Measurements from ENCODE around the gene JAKMIP1.

The JAKMIP1 gene

GRCh38 chr4:6242271-6243029, 42.1 kb upstream of the JAKMIP1 start:
- H3K4me3 ChIP-seq (ENCODE audit: low read depth, low read length), result no peak overlapping the region
- H3K9ac ChIP-seq, result no peak overlapping the region
- H3K36me3 ChIP-seq (ENCODE audit: control insufficient read depth, insufficient read depth, low read length), result no peaks in the 10 kb centered on the region
- no peaks in the 10 kb centered on the region for H3K79me2 ChIP-seq
- TF ChIP-seq, protein P1, sequence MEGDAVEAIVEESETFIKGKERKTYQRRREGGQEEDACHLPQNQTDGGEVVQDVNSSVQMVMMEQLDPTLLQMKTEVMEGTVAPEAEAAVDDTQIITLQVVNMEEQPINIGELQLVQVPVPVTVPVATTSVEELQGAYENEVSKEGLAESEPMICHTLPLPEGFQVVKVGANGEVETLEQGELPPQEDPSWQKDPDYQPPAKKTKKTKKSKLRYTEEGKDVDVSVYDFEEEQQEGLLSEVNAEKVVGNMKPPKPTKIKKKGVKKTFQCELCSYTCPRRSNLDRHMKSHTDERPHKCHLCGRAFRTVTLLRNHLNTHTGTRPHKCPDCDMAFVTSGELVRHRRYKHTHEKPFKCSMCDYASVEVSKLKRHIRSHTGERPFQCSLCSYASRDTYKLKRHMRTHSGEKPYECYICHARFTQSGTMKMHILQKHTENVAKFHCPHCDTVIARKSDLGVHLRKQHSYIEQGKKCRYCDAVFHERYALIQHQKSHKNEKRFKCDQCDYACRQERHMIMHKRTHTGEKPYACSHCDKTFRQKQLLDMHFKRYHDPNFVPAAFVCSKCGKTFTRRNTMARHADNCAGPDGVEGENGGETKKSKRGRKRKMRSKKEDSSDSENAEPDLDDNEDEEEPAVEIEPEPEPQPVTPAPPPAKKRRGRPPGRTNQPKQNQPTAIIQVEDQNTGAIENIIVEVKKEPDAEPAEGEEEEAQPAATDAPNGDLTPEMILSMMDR (IDR thresholded peaks at IDR 0.05), result no peak
- no peak overlapping the region for H3K27ac ChIP-seq
- no peak overlapping the region for H2AFZ ChIP-seq
- no peaks in the 10 kb centered on the region for H3K27me3 ChIP-seq (ENCODE audit: control insufficient read depth, insufficient read depth, low read length)
- no peak overlapping the region for H3K4me2 ChIP-seq (ENCODE audit: low read length)
- H3K4me1 ChIP-seq, result no peaks in the 10 kb centered on the region
- no peaks in the 10 kb centered on the region for H3K9me3 ChIP-seq (ENCODE audit: control insufficient read depth, low read length)

DNA sequence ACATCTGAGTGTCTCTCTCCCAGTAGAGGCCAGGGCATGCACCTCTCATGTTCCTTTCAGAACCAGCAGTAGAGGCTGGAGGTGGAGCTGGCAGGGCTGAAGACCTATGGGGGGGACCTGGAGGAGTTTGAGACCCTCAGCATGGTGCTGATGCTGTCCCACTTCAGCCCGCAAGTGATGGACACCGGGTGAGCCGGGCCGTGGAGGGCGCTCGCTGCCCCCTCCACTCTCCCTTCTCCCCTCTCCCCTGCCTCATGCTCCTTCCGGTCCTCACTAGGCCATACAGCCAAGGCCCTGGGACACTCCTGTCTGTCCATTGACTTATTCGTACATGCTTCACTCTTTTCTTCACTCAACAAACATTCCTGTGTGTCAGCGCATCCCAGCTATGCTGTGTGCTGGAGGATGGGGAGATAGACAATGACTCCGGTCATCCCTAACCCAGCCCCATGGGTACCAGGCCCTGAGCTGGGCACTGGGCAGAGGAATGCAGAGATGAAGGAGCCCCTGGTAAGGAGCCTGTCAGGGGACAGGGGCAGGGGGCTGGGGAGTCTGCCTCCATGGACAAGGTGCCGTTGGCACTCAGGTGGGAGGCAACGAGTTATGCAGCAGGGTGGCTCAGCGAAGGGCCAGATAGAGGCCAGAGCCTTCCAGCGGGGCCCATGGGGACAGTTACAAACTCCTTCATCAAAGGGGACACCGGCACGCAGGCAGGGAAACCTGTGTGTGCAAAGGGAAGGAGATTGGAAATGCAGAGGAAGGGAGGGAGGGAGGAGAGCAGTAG, 40.9 kb upstream of the JAKMIP1 start:
- Histone ChIP-seq H3K36me3 (ENCODE audit: control insufficient read depth, insufficient read depth, low read length) (no peaks in the 10 kb centered on the region), H3K9ac (no peak overlapping the region), H3K4me3 (ENCODE audit: low read depth, low read length) (no peak overlapping the region), H2AFZ (no peak overlapping the region), H3K4me2 (ENCODE audit: low read length) (no peak overlapping the region), H3K4me1 (no peaks in the 10 kb centered on the region), H3K27ac (no peak overlapping the region), H3K79me2 (no peaks in the 10 kb centered on the region), H3K9me3 (ENCODE audit: control insufficient read depth, low read length) (no peaks in the 10 kb centered on the region), H3K27me3 (ENCODE audit: control insufficient read depth, insufficient read depth, low read length) (no peaks in the 10 kb centered on the region)
- TF ChIP-seq, protein P1 (IDR thresholded peaks at IDR 0.05), result no peak

DNA sequence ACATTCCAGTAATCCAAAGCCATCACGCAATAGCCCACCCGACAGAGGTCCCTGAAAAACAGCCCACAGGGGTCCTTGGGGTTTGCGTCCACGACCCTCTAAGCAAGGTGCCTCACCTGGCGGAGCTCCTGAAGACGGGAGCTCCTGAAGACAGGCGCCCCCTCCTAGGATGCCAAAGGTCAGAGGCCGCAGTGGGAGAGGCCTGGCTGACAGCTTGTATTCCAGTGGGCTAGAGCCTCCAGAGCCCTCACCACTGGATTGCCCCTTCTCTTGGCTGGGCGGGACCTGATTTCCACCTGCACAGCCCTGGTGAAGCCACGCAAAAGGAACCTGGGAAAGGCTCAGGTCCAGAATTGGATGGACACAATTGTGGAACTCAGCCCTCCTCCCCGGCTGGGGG, 39.6 kb upstream of the JAKMIP1 start:
- TF ChIP-seq, protein P1 (IDR thresholded peaks at IDR 0.05), result no peak
- no peaks in the 10 kb centered on the region for H3K27me3 ChIP-seq (ENCODE audit: control insufficient read depth, insufficient read depth, low read length)
- no peaks in the 10 kb centered on the region for H3K9me3 ChIP-seq (ENCODE audit: control insufficient read depth, low read length)

GRCh38 chr4:6239486-6239885, 39.1 kb upstream of the JAKMIP1 start:
- H2AFZ ChIP-seq, result no peak overlapping the region
- H3K9me3 ChIP-seq (ENCODE audit: control insufficient read depth, low read length), result no peaks in the 10 kb centered on the region
- no peaks in the 10 kb centered on the region for H3K4me1 ChIP-seq
- H3K27me3 ChIP-seq (ENCODE audit: control insufficient read depth, insufficient read depth, low read length), result no peaks in the 10 kb centered on the region
- TF ChIP-seq, protein P1 (IDR thresholded peaks at IDR 0.05), result no peak
- H3K9ac ChIP-seq, result no peak overlapping the region
- H3K4me2 ChIP-seq (ENCODE audit: low read length), result no peak overlapping the region
- no peak overlapping the region for H3K27ac ChIP-seq
- no peak overlapping the region for H3K4me3 ChIP-seq (ENCODE audit: low read depth, low read length)
- H3K36me3 ChIP-seq (ENCODE audit: control insufficient read depth, insufficient read depth, low read length), result no peaks in the 10 kb centered on the region
- no peaks in the 10 kb centered on the region for H3K79me2 ChIP-seq

More for the DNA sequence above, 39.6 kb upstream of the JAKMIP1 start:
- Histone ChIP-seq H2AFZ (no peak overlapping the region), H3K79me2 (no peaks in the 10 kb centered on the region), H3K4me2 (ENCODE audit: low read length) (no peak overlapping the region), H3K27ac (no peak overlapping the region), H3K36me3 (ENCODE audit: control insufficient read depth, insufficient read depth, low read length) (no peaks in the 10 kb centered on the region), H3K4me3 (ENCODE audit: low read depth, low read length) (no peak overlapping the region), H3K4me1 (no peaks in the 10 kb centered on the region), H3K9ac (no peak overlapping the region)

Data from parathyroid adenoma (tissue), 2 donors.